Choroid plexus epithelial cell (primary cell): ENCODE measurements around the gene SNRPA.
"Not testable (repeated sequence)": the region's sequence is repeated elsewhere in the genome, so short reads cannot be mapped to it uniquely, and the experiment has no call there.

Experiments
- DNase-seq: peaks from one replicate; pipeline ENCODE4 v3.0.0-alpha.2; 2010; ENCODE audit warnings: low read depth
- H3K4me3 ChIP-seq: 2 replicates; pipeline ENCODE4 v1.5.1; 2011; ENCODE audit warnings: low read depth, mild to moderate bottlenecking, control low read depth, low read length, moderate library complexity
- TF ChIP-seq, protein P1 (sequence below): conservative IDR thresholded peaks from 2 replicates; pipeline ENCODE4 v1.5.1; 2011; ENCODE audit warnings: low read depth, mild to moderate bottlenecking, control low read depth, inconsistent platforms, low read length, moderate library complexity

Gene SNRPA

DNA sequence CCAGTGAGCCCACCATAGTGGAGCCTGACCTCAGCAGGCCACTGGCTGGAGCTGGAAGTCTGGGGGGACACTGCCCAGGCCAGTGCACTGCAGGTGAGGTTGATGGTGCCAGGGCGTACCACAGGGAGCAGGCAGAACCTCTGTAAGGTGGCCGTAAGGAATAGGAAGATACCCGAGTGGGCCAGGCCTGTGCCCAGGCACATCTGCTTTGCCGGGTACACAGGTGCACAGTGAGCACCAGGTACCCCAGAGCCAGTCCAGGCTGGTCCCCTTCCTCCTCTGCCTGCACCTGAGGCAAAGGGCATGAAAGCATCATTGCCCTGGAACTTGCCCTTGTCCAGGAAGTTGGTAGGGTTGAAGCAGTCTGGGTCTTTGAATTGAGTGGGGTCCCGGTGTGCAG, 57.5 kb downstream of the SNRPA start:
- DNase-seq, result no peak
- TF ChIP-seq, protein P1, sequence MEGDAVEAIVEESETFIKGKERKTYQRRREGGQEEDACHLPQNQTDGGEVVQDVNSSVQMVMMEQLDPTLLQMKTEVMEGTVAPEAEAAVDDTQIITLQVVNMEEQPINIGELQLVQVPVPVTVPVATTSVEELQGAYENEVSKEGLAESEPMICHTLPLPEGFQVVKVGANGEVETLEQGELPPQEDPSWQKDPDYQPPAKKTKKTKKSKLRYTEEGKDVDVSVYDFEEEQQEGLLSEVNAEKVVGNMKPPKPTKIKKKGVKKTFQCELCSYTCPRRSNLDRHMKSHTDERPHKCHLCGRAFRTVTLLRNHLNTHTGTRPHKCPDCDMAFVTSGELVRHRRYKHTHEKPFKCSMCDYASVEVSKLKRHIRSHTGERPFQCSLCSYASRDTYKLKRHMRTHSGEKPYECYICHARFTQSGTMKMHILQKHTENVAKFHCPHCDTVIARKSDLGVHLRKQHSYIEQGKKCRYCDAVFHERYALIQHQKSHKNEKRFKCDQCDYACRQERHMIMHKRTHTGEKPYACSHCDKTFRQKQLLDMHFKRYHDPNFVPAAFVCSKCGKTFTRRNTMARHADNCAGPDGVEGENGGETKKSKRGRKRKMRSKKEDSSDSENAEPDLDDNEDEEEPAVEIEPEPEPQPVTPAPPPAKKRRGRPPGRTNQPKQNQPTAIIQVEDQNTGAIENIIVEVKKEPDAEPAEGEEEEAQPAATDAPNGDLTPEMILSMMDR, result no peak
- H3K4me3 ChIP-seq, result no peak overlapping the region

DNA sequence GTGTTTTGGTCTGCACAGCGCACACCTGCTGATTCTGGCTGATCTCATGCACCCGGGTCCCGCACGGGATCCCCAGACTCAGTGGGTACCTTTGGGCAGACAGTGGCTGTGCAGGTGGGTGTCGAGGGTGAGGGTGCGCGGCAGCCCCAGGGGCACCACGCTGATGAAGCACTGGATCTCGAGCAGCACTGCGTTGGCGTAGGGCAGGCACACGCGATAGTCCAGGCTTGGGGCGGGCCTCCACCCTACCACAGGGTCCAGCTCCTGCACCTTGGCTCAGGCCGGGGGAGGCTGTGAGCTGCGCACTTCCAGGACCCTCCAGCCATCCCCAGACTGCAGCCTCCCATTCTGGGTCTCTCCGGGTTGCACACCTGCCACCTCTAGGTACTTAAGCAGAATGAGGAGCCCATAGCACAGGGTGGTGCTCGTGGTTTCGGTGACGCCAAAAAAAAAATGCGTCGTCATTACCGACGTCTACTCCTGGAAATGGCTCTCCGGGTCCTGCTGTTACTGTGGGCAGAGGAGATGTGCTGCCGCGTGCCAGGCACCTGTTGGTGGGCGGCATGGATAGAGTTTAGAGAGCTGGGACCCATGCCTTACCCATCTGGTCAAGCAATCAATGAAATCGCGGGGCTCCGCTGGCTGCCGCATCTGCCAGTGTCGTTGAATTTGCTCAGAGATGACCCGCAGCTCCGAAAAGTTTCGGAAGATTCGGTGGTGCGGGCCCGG, 58.5 kb downstream of the SNRPA start:
- no peak for DNase-seq
- no peak overlapping the region for H3K4me3 ChIP-seq
- TF ChIP-seq, protein P1, result no peak

DNA sequence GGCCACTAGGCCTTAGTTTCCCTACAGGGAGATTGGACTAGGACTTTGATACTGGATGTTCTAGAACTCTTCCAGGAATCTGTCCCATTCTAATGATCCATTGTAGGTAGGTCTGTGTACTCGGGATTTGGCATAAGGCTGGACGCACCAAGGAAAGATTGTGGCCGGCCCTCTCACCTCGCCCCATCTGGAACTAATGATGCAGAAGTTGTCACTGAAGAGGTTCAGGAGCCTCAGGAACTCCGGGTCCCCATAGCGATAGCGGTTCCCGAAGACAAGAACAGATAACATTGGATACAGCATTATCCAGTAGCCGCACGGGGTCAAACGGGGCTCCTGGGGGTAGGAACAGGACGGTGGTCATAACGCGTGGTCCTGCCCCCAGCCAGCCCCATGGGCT, 59.2 kb downstream of the SNRPA start:
- no peak for DNase-seq
- TF ChIP-seq, protein P1, result no peak

DNA sequence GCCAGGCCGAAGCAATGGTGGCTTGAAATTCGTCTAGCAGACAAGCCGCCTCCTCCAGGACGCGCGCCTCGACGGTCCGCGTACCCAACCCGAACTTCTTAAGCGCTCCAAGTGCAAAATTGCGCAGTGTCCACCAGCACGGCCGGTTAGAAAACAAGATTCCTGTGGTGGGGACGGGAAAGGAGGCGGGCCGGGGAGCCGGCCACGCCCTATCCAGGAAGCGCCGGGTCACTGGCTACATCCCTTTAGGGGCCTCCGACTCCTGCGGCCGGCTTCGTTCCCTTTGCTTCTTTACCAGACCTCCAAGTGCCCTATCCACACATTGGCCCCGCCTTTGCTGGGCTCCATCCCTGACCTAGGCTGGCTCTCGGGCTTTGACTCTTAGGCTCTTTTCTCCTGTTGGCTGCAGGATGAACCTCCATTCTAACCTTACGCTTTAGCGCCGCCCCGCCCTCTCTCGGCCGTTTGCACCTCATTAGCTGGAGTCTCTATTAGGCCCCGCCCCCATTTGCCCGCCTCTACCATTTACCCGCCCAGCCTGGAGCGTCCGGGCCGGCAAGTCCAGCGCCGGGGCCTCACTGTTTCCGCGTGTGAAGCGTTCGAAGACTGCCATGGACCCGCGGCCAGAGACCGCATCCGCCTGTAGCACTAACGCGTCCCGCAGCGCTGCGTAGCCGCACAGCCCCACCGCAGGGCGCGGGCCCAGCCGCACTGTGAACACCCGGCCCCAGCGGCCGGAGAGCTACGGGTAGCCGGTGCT, 59.8 kb downstream of the SNRPA start:
- peak overlapping the region; percentile 57 for H3K4me3 ChIP-seq
- DNase-seq, result peak; percentile 86

More for the DNA sequence above, 59.2 kb downstream of the SNRPA start:
- peak overlapping the region; percentile 23 for H3K4me3 ChIP-seq

DNA sequence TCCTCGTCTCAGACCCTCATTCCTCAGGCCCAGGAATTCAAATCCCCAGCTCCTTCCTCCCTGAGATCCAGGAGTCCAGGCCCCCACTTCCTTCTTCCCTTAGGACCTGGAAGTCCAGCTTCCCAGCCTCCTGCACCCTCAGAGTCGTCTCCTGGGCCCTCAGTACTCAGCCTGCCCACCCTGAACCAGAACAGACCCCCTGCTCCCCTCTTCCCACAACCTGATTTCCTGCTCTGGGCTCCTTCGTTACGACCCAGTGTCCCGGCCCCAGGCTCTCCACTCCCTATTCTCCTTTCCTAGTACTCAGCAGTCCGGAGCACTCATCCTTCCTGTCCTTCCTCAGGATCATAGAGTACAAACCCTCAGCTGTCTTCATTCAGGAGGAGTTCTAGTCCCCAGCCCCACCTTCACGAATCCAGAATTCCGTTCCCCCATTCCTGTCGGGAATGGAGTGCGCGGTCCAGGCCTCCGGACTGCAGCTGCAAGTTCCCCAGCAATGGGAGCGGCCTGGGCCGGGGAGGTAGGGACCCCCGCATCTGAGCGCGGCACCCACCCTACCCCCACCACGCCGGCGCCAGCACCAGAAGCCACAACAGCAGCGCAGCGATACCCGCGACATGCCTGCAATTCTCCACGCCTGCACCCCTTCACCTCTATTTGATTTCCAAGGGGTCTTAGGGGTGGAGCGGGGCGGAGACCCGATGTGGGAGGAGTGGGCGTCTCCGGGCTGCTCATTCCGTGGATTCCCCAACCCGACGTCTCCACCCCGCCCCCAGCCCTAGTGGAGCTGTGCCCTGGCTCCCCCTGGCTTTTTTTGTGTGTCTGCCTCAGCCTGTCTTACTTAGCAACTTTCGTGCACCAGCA, 60.7 kb downstream of the SNRPA start:
- peak overlapping the region; percentile 30 for H3K4me3 ChIP-seq
- TF ChIP-seq, protein P1, result peak; percentile 42
- peak; percentile 29 for DNase-seq

DNA sequence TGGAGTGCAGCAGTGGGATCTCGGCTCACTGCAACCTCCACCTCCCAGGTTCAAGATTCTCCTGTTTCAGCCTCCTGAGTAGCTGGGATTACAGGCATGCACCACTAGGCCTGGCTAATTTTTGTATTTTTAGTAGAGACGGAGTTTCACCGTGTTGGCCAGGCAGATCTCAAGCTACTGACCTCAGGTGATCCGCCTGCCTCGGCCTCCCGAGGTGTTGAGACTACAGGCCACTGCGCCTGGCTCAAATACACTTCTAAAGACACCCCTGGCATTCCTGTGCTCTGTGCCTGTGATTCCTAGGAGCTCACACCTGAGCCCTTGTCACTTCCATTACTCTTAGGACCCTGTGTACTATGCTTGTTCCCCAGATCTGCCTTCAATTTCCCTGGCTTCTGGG, 61.6 kb downstream of the SNRPA start:
- not testable (repeated sequence) for H3K4me3 ChIP-seq, DNase-seq

DNA sequence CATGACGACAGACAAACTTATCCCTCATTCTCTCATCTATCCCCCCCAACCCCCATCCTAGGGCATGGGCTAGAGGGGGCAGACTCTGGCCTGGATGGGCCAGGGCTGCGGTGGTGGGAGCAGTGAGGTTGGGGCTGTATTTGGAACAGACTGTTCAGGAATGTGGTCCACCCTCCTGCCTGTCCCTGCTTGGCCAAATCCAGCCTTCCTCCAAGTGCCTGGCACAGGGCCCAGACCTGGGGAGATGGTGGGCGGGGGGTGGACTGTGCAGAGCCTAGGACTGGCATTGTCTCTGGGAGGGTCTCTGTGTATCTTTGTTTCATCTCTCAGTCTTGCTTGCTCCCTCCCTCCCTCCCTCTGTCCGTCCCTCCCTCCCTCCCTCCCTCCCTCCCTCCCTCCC, 62.2 kb downstream of the SNRPA start:
- TF ChIP-seq, protein P1, result no peak
- peak; percentile 27 for DNase-seq
- no peak overlapping the region for H3K4me3 ChIP-seq
